ENCODE data around the gene CEBPZOS.
"Not testable (repeated sequence)": the region's sequence is repeated elsewhere in the genome, so short reads cannot be mapped to it uniquely, and the experiment has no call there.

DNA sequence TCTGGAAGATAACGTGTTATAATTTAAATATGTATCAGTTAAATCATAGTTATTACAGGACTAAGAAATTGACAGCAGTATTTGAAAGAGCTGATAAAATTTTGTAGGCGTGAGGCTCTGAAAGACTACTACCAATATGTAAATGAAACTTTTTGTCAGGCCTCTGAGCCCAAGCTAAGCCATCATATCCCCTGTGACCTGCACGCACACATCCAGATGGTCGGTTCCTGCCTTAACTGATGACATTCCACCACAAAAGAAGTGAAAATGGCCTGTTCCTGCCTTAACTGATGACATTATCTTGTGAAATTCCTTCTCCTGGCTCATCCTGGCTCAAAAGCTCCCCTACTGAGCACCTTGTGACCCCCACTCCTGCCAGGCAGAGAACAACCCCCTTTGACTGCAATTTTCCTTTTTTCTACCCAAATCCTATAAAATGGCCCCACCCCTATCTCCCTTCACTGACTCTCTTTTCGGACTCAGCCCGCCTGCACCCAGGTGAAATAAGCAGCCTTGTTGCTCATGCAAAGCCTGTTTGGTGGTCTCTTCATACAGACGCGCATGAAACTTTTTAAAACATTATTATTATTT, 8.9 kb downstream of the CEBPZOS start:
- not testable (repeated sequence) for TF ChIP-seq EP300, POLR2A (IDR thresholded peaks at IDR 0.05)
- TF ChIP-seq, protein P1, sequence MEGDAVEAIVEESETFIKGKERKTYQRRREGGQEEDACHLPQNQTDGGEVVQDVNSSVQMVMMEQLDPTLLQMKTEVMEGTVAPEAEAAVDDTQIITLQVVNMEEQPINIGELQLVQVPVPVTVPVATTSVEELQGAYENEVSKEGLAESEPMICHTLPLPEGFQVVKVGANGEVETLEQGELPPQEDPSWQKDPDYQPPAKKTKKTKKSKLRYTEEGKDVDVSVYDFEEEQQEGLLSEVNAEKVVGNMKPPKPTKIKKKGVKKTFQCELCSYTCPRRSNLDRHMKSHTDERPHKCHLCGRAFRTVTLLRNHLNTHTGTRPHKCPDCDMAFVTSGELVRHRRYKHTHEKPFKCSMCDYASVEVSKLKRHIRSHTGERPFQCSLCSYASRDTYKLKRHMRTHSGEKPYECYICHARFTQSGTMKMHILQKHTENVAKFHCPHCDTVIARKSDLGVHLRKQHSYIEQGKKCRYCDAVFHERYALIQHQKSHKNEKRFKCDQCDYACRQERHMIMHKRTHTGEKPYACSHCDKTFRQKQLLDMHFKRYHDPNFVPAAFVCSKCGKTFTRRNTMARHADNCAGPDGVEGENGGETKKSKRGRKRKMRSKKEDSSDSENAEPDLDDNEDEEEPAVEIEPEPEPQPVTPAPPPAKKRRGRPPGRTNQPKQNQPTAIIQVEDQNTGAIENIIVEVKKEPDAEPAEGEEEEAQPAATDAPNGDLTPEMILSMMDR (IDR thresholded peaks at IDR 0.05) = not testable (repeated sequence)
